NCI-H146 treated with DMSO at 0.1 percent for 48 hours (cell line): ENCODE data around the gene CALML6.

Experiments
- DNase-seq: peaks from one replicate; lab custom pipeline; 2025; ENCODE audit not compliant: unreplicated experiment; lab: John Stamatoyannopoulos, UW

Gene CALML6

DNA sequence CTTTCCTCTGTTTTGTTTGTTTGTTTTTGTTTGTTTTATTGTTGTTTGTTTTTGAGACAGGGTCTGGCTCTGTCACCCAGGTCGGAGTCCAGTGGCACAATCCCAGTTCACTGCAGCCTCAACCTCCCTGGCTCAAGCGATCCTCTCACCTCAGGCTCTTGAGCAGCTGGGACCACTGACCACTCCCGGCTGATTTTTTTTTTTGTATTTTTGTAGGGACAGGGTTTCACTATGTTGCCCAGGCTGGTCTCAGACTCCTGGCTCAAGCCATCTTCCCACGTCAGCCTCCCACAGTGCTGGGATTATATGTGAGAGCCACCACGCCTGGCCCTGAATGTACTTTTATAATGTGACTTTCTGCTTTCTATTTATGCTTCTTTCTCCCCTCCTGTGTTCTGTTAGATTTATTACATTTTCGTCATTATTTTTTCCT lies 5.0 kb upstream of the CALML6 start:
- DNase-seq, result no peak

DNA sequence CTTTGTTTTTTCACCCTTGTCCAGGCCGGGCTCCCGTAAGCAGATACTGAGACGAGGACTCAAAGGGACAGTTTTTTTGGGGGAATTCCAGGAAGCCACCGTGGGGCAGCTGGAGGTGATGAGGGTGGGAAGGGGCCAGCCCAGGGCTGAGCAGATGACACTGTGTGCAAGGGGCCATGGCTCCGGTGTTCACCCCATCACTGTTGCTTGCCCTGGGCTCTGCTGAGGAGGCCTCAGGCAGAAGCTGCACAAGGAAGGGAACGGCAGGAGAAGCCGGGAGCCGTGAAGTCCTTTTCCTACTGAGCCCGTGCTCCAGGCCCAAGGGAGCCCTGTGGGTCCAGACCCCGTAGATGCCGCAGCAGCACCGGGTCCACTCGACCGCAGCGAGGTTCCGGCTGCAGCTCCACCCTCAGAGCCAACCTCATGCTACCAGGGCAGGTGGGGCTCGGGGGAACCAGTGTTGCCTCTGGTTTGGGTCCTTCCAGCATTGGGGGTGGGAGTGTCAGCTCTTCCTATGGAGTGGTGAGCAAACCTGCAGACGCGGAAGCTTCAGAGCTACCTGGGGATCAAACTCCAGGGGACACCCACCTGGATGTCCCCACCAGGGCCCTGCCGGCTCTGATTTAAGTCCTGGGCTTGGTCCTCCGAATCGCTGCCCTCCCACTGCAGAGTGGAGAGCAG lies 4.3 kb upstream of the CALML6 start:
- no peak for DNase-seq

DNA sequence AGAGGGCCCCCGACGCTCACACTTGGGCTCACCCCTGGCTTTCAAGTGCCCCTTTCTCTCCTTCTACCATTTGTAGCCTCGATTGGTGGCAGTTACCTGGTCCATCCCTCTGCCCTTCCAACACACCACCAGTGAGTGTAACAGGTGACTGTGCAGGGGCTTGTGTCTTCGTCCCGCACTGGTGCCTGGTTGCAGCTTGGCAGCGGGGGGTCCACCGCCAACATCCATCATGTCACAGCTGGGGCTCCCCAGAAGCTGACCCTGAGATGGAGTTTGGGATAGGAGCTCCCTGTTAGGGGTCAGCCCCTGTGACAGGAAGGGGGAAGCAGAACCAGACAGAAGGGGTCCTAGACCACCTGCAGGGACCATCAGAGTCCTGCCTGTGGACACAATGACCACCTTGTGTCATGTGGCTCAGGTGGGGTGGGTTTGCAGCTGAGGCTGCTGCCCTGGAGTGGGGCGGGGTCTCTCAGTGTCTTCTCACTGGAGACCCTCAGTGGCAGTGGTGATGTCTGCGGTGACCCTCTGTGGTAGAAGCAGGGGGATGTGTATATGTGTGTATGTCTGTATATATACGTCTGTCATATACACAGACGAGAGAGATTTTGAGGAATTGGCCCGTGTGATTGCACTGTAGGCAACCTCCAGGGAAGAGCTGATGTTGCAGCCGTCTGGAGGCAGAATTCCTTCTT lies 3.6 kb upstream of the CALML6 start:
- DNase-seq, result no peak

DNA sequence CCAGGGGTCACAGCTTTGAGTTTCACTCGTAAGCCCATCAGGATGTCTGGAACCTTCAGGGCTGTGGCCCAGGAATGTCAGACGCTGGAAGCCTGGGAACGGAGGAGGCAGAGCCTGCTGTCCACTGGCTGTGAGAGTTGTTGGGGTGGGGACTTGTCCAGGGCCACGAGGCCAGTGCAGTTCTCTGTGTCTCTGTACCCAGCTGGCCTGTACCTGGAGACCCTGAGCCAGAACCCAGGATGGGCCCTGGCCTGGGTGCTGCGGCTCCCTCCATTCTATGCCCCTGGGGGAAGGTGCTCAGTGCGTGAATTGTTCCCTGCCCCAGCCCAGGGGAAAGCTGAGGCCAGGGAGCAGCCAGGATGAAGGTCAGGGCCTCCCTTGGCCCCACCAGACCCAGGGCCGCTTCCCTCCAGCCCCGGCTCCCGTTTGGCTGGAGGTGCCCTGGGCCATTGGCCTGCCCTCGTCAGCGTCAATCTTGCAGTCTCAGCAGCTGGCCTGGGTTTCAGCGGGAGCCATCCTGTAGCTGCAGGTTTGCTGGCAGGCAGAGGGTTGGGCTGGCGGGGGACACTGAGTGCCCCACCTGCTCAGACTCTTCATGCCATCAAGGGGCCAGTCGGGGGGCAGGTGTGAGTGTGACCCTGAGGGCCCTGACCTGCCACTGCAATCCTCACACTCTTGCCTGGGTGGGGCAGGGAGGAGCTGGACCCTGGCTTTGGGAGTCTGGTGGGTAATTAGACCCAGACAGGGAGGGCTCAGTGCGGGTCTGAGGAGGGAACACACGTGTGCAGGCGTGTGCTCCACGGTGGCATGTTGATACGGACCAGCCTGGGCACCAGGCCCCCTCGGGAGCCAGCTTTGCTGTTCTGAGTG lies 724 bp upstream of the CALML6 start:
- no peak for DNase-seq

DNA sequence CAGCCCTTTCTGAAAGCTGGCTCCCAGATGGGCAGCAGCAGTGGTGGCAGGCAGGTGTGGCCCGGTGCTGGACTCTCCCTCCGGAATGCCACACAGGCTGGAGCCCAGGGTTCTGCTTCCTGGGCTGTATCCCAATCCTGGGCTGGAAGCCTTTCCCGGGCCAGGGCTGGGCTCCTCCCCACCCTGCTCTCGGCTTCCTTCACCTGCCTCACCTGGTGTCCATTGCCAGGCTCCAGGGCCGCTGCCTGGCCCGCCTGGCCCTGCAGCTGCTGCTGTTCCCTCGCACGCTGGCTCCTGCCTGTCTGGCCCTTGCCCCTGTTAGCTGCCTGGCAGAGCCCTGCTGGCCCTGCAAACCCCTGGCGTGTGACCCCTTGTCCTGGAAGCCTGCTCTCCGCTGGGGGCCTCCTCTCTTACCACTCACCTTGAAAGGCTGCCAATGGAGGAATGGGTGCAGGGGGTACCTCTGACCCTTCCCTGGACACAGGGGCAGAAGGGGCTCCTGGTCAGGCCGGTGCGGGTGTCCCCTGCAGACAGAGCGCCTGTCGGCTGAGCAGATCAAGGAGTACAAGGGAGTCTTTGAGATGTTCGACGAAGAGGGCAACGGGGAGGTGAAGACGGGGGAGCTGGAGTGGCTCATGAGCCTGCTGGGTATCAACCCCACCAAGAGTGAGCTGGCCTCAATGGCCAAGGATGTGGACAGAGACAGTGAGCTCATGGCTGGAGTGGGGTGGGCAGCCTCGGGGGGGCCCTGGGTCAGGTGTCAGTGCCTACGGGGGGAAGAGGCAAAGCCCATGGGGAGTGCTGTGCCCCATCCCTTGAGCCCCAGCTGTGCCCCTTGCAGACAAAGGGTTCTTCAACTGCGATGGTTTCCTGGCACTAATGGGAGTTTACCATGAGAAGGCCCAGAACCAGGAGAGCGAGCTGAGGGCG lies 1.1 kb downstream of the CALML6 start:
- no peak for DNase-seq

DNA sequence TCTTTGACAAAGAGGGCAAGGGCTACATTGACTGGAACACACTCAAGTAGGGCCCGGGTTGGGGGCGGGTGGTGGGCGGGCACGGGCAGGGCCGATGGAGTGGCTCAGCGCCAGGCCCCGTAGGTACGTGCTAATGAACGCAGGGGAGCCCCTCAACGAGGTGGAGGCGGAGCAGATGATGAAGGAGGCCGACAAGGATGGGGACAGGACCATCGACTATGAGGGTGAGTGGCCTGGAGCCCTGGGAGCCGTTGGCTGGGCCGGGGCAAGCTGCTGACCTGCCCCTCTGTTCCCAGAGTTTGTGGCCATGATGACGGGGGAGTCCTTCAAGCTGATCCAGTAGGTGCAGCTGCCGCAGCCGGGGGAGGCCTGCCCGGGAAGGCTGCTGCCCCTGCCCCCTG lies 1.8 kb downstream of the CALML6 start:
- no peak for DNase-seq

DNA sequence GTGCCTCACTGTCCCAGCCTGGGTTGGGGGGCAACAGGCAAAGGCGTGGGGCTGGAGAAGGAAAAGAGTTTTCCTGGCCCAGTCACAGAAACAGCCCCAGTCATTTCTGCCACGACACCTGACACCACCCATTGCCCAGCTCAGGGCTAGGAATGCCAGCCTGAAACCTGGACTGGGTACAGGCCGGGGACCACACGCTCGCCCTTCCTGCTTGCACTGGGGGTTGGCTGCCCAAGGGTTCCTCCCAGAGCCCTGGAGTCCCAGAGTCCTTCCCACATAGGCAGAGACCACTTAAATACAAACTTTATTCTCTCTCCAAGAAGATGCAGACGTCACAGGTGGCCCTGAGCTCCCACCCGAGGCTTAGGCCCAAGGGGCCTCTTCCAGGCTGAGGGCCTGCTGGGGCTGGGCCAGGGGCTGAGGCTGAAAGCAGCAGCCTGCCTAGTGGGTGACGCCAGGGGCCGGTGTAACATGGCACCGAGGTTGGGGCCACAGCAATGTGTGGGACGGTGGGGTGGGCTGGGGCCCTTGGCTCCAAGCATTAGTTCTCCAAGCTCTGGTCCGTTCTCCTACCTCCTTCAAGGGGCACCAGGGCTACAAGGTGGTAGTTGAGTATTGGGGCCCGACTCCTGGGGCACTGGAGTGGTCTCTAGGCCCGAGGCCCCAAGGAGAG lies 2.4 kb downstream of the CALML6 start:
- no peak for DNase-seq

DNA sequence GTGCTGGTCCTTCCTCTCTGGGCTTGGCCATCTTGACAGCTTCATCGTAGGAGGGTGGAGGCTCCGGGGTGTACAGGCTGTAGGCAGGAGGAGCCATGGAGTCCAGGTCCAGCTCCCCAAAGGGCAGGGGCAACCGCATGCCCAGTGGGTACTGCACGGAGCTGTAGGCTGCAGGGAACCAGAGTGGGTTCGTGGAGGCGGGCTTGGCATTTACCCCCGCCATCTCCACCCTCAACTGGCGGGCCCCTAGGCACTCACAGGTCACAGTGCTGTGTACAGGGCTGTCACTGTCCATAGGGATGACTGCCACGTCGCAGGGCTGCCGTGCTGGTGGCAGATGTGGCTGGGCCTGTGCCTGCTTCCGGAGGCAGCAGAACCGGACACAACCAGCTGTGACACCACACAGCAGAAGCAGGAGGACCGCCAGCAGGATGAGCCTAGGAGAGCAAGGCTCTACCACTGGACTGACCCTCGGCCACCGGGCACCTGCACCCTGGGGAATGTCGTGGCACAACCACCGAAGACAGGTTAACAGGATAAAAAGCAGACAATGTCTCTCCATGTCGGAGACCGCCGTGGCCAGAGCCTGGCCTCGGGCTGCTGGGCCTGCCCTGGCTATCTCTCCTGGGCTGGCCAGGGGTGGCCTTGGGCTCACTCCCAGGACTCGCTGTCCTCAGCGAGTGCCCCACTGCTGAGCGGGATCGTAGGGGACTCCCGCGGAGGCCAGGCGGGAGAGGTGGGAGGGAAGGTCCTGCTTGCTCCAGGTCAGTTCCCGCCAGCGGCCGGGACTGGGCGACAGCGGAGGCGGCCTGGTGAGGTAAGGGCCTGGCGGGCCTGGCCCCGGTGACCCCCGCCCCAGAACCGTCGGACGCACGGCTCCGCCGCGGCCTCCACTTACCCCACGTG lies 3.2 kb downstream of the CALML6 start:
- no peak for DNase-seq

DNA sequence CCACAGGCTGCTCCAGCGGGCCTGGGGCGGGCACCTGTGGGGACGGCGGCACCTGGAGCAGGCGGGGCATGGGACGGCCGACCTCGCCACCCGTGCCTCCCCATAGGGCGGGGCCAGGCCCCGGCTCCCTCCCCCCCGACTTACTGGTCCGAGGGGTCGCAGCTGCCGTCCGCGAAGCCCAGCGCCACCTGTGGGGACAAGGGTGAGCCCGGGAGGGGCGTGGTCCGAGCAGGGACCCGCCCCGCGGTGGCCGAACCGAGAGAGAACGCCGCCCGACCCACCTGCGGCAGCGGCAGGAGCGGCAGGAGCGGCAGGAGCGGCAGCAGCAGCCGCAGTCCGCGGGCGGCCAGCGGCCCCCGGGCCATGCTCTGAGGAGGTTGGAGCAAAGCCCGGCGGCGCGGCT lies 3.8 kb downstream of the CALML6 start, which contains the start of gene TMEM52:
TMEM52 (minus strand) TSS at position 379 of the 403 bp plus-strand sequence; CDS start at position 365, 14 bp downstream.
- peak; percentile 55 for DNase-seq

DNA sequence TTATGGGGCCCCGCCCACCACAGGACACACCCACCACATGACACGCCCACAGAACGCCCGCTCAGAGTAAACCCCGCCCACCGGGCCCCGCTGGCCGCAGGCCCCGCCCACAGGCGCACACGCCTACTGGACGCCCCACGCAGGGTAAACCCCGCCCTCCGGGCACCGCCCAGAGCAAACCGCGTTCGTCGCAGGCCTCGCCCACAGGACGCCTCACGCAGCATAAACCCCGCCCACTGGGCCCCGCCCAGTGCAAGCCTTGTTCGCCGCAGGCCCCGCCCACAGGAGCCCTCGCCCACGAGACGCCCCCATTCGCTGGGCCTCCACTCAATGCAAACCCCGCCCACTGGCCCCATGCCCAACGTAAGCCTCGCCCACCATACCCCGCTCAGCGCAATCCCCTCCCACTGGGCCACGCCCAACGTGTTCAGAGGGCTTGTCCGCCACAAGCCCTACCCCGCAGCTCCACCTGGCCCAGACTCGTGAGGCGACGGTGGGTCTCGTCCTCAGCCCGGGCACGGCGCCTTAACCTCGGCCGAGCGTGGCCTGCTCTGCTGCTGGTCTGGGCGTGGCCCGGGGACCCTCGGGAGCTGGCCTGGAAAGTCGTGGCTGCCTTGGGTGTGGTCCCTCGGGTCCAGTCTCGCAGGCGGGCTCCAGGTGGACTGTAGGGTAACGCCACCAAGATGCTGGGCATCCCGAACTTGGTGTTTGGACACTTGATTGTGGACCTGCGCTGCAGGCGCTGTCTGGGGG lies 4.4 kb downstream of the CALML6 start:
- DNase-seq, result peak; percentile 70

DNA sequence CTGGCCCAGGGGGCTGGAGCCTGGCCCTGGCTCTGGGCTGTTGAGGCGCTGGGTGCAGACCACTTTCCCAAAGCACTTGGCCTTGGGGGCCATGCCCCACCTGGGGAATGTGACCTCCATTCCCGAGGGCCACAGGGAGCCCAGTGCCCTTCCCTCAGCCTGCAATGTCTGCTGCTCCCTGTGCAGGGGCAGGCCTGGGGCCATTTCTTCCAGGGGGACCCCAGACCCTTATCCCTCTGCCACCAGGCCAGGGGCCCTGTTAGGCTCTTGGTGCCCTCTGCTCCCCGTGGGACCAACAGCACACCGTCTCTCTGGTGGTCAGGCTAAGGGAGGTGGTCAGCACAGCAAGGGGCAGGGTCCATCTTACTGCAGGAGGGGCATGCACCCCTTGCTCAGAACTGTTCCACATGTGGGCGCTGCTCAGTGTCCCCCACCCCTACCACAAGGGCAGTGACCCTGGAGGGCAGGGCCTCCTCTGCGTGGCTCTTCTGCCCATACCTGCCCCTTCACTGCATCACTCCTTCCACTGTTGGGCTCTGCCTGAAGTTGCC lies 5.1 kb downstream of the CALML6 start:
- DNase-seq, result no peak

DNA sequence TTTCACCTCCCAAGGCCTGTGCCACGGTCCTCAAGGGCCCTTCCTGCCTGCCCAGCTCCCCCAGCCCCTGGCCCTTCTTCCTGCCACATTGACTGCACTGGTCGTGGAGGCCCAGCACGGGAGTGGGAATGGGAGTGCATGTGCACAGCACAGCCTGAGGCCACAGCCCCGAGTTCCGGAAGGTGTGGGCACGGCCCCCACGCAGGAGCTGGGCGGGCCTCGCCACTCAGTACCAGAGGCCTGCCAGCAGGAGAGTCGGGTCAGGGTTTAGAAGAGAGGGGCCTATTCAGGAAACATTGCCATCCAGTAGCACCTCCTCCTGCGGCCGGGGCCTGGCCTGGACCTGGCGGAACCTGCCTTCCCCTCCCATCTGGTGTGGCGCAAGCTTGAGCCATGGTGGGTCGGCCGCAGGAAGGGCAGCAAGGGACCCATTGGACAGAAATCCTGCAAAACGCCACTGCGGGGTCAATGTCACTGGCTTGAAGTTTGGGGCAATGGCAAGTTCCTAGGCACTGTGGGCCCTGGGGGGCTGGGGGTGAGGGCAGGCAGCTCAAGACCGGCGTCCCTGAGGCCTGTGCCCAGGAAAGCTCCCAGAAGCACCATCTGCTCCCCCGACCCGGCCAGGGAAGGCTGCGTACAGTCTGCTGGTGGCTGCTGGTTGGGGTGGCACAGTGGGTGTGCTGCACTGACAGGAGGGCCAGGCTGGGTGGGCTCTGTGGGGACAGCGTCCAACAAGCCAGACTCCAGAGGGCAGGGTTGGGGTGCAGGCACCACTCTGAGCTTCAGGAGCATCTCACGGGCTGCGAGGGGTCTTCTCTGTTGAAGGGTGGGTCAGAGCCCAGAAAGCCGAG lies 5.8 kb downstream of the CALML6 start:
- no peak for DNase-seq

DNA sequence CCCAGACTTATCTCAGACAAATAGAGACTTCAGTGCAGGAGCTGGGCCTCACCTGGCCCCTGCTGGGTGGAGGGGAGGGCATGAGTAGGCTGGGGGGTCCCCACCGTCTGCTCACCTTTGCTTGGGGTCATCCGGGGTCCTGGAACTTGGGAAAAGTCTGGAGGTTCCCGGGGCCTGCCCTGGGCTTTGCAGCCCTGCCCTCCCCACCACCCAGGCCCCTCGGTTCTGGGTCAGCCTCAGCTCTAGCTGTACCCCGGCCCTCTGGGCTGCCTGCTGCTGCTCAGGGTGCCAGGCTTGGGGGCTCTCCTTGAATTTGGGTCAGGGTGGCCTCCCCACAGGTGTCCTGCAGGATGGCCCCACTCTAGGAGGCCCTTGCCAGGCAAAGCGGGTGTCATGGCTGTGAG lies 6.4 kb downstream of the CALML6 start:
- DNase-seq, result no peak

DNA sequence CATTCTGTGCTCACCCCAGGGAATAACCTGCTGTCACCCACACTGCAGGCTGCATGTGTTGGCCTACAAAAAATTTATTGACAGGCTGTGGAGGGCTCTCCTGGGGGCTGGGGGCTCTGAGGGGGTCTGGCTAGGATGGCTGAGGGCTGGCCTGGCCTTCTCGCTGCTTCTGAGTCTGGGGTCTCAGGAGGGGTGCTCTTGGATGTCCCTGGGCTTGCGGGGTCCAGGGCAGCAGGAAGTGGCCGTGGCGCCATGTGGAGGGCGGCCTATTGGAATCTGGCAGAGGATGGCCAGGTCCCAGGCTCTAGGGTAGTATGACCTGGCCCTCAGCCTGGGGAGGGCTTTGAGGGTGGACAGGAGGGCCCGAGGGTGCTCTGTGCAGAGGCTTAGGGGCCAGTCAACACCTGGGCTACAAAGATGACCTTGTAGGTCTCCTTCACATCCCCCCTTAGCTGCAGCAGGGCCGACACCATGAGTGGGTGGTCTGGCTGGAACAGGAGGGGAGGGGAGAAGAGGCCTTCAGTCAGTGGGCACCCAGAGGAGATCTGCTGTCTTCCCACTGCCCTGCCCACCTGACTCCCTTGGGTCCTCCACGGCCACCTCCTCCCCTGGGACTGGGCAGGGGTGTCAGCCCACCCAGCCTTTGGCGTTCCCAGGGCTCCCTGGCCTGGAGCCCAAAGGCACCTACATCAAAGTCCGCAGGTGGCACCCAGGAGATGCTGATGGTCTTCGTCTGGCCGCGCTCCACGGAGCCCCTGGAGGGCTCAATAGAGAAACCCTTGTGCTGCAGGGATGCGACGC lies 7.0 kb downstream of the CALML6 start:
- DNase-seq, result no peak

DNA sequence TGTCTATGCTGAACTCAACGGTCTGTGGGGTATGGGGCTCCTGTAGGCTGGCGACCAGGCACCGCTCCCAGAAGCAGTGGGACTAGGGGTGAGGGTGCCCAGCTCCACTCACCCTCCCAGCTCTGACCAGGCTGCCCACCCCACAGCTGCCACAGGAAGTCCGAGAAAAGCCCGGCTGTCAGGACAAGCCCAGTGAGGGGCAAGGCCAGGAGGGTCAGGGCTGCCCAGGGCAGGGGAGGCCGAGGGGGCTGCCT lies 7.6 kb downstream of the CALML6 start:
- DNase-seq, result no peak

DNA sequence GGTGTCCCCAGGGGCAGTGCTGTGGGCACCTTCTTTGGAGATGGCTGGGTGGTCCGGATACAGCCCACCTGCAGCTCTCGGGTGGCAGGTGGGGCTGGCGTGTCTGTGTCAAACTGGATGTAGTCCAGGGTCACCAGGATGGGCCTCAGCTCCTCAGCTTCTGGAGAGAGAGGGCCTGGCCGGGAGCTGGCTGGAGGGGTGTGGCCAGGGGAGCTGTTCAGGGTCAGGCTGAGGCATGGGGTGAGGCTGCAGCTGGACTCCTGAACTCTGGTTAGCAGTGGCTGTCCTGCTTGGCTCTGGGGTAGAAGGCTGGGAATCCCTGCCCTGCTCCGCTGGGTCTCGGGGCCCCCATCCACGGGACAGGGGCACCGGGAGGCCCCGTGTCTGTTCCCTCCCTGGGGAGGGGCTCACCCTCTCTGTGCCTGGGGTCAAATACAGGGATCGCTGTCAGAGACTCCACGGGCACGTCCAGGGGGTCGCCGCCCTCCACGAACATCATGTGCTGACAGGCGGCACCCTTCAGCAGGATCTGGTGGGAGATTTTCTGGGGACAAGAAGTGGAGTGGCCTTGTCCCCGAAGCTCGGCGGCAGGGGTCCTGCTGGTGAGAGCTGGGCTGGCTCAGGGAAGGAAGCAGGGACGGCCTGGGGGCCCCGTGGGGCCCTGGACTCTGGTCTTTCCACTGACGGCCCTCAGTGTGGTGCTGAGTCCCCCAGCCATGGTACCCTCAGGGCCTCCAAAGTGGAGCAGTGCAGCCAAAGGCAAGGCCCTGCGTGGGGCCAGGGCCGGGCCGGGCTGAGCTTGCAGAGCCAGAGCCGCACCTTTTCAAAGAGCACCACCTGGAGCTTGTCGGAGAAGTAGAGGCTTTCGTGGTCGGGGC lies 8.1 kb downstream of the CALML6 start:
- DNase-seq, result no peak
